Measurements from ENCODE around the gene NEAT1. TPM values are rescaled to one million over a fixed set of nuclear protein-coding genes. Genes with fewer than 3 reads are reported as not detected.

NEAT1 gene
- total RNA-seq, 1 donor from 2014 or later, result 78.8 TPM

DNA sequence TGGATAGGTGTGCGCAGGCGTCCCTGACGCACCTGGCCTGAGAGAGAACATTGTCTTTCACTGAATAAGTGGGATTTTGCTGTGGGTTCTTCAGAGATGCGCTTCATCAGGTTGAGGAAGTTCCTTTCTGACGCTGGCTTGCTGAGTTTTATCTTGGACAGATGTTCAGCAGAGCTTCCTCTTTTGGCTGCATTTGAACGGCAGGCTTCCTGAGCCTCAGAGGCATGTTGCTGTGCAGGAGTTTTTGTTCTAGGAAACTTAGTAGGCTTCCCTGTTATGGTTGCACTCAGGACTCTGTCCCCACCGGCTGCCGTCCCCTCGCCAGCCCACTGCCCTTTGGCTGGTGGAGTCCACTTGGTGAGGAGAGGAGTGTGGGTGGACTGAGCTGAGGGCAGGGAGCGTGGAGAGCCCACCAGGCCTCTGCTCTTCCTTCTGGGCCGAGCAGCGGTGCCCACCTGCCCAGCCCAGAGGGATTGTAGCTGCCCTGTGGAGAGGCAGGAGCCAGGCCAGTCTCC is 18.9 kb upstream of the NEAT1 start:
- TF ChIP-seq CTCF (IDR thresholded peaks at IDR 0.05; ENCODE audit: unreplicated experiment), result no peak
- peaks cover 7% of the 10 kb centered on the region for H3K4me1 Mint-ChIP-seq (ENCODE audit: low read depth)
- H3K27me3 Mint-ChIP-seq, result no peaks in the 10 kb centered on the region
- H3K36me3 Mint-ChIP-seq (ENCODE audit: insufficient read depth), result peaks cover 4% of the 10 kb centered on the region
- H3K27ac Mint-ChIP-seq, result no peak overlapping the region
- H3K4me3 Mint-ChIP-seq (ENCODE audit: low read depth), result no peak overlapping the region
- H3K9me3 Mint-ChIP-seq (ENCODE audit: low read depth), result no peaks in the 10 kb centered on the region
- DNase-seq (ENCODE audit: low spot score, unreplicated experiment), result no peak

- no peaks in the 10 kb centered on the region for H3K27me3 Mint-ChIP-seq
- TF ChIP-seq CTCF (IDR thresholded peaks at IDR 0.05; ENCODE audit: unreplicated experiment), result no peak
- H3K36me3 Mint-ChIP-seq (ENCODE audit: insufficient read depth), result peaks cover 6% of the 10 kb centered on the region
- H3K4me3 Mint-ChIP-seq (ENCODE audit: low read depth), result no peak overlapping the region
- H3K27ac Mint-ChIP-seq, result no peak overlapping the region
- peaks cover 7% of the 10 kb centered on the region for H3K4me1 Mint-ChIP-seq (ENCODE audit: low read depth)
- H3K9me3 Mint-ChIP-seq (ENCODE audit: low read depth), result no peaks in the 10 kb centered on the region
- DNase-seq (ENCODE audit: low spot score, unreplicated experiment), result no peak
Measured at GRCh38 chr11:65404210-65404609, 18.4 kb upstream of the NEAT1 start.

DNA sequence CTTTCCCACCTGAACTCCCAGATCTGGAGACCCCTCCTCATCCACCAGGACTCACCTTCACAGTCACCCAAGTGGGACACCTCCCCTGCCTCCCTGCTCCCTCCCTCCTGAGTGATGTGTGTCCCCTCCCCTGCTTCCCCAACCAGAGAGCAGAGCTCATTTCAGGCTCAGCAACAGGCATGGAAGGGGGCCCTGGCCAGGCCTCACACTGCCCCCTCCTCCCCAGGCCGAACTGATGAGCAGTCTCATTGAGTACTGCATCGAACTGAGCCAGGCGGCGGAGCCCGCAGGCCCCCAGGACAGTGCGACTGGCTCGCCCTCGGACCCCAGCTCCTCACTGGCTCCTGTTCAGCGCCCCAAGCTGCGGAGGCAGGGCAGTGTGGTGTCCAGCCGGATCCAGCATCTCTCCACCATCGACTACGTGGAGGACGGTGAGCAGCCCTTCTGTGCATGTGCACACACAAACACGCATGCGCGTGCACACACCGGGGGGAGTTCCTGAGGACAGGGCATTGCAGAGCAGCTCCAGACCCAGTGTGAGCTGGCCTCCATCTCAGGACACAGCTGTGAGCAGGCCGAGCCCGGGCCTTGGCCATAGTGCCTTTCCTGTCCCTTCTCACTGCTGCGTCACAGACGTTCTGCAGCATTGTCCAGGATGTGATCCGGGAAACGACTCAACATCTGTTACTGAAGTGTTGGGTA is 17.8 kb upstream of the NEAT1 start:
- Mint-ChIP-seq H3K9me3 (ENCODE audit: low read depth) (no peaks in the 10 kb centered on the region), H3K4me1 (ENCODE audit: low read depth) (peaks cover 7% of the 10 kb centered on the region), H3K36me3 (ENCODE audit: insufficient read depth) (peaks cover 9% of the 10 kb centered on the region), H3K4me3 (ENCODE audit: low read depth) (no peak overlapping the region), H3K27ac (no peak overlapping the region), H3K27me3 (no peaks in the 10 kb centered on the region)
- DNase-seq (ENCODE audit: low spot score, unreplicated experiment), result no peak
- TF ChIP-seq CTCF (IDR thresholded peaks at IDR 0.05; ENCODE audit: unreplicated experiment), result no peak

- Mint-ChIP-seq H3K4me1 (ENCODE audit: low read depth) (peaks cover 4% of the 10 kb centered on the region), H3K27me3 (no peaks in the 10 kb centered on the region), H3K36me3 (ENCODE audit: insufficient read depth) (peaks cover 5% of the 10 kb centered on the region), H3K27ac (no peak overlapping the region), H3K9me3 (ENCODE audit: low read depth) (no peaks in the 10 kb centered on the region), H3K4me3 (ENCODE audit: low read depth) (no peak overlapping the region)
- TF ChIP-seq CTCF (IDR thresholded peaks at IDR 0.05; ENCODE audit: unreplicated experiment), result no peak
- DNase-seq (ENCODE audit: low spot score, unreplicated experiment), result no peak
Measured at GRCh38 chr11:65410936-65411680, 11.5 kb upstream of the NEAT1 start.

- no peaks in the 10 kb centered on the region for H3K27me3 Mint-ChIP-seq
- no peak for DNase-seq (ENCODE audit: low spot score, unreplicated experiment)
- no peak overlapping the region for H3K27ac Mint-ChIP-seq
- peaks cover 5% of the 10 kb centered on the region for H3K36me3 Mint-ChIP-seq (ENCODE audit: insufficient read depth)
- H3K4me3 Mint-ChIP-seq (ENCODE audit: low read depth), result no peak overlapping the region
- TF ChIP-seq CTCF (IDR thresholded peaks at IDR 0.05; ENCODE audit: unreplicated experiment), result no peak
- no peaks in the 10 kb centered on the region for H3K9me3 Mint-ChIP-seq (ENCODE audit: low read depth)
- H3K4me1 Mint-ChIP-seq (ENCODE audit: low read depth), result peaks cover 8% of the 10 kb centered on the region
Measured at GRCh38 chr11:65411681-65412070, 10.9 kb upstream of the NEAT1 start.
